ENCODE data around the gene EDA2R. TPM values are rescaled to one million over a fixed set of nuclear protein-coding genes. Genes with fewer than 3 reads are reported as not detected.

The EDA2R gene
- total and polyA plus RNA-seq, 2 of the 4 experiments (the other 2 are of a cell fraction), result 14.7 to 23.8 TPM

DNA sequence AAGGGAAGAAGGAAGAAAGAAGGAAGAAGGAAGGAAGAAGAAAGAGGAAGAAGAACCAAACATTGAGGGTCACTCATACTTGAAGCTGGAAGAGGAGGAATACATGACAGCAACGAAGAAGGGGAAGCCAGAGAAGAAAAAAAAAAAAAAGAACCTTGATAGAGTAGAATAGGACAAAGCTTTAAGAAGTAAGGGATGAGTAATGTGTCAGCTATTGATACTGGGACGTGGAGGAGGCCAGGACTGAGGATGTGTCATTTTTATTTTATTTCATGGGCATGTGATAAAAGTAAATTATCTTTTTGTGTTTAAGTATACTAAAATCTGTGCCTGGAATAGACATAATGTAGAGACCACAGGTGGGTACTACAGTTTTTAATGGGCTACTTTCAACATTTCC lies 6.4 kb downstream of the EDA2R start:
- H3K9me3 ChIP-seq (ENCODE audit: control insufficient read depth, insufficient read depth, low read length), result no peaks in the 10 kb centered on the region
- no peak overlapping the region for H4K8ac ChIP-seq (ENCODE audit: low read depth in 2 of 2, low read length in 2 of 2)
- H4K20me1 ChIP-seq (ENCODE audit: insufficient read depth, low read length), result peaks cover 3% of the 10 kb centered on the region; the same call in 1 of the 2 replicates
- H4K91ac ChIP-seq (ENCODE audit: insufficient read depth, low read depth, low read length), result no peak overlapping the region
- peaks cover 5% of the 10 kb centered on the region; the same call in 1 of the 2 replicates for H3K4me1 ChIP-seq (ENCODE audit: control insufficient read depth, insufficient read depth, low read length)
- H2BK120ac ChIP-seq (ENCODE audit: low read depth, low read length), result no peak overlapping the region
- no peak overlapping the region for H3K14ac ChIP-seq (replicated peaks; ENCODE audit: low read depth, low read length)
- no peak overlapping the region for H3K4me3 ChIP-seq (ENCODE audit: insufficient read depth, low read depth, low read length)
- H3K56ac ChIP-seq (ENCODE audit: extremely low read depth, insufficient read depth, low read length), result no peak overlapping the region
- H3K18ac ChIP-seq (ENCODE audit: low read depth, low read length), result peak overlapping the region; percentile 33; the same call in 1 of the 2 replicates
- H3K27ac ChIP-seq (ENCODE audit: insufficient read depth, low read length), result no peak overlapping the region
- ATAC-seq (ENCODE audit: low read depth) (no peak), DNase-seq (peak; percentile 28)
- H3K4ac ChIP-seq (ENCODE audit: low read depth, low read length), result no peak overlapping the region
- TF ChIP-seq SMC3 (IDR thresholded peaks at IDR 0.05; ENCODE audit: low read depth, low read length) (no peak), RFX5 (IDR thresholded peaks at IDR 0.05; ENCODE audit: low read depth, low read length) (no peak), POLR2A (IDR thresholded peaks at IDR 0.05; ENCODE audit: low read depth, low read length) (no peak), RCOR1 (IDR thresholded peaks at IDR 0.05; ENCODE audit: insufficient replicate concordance, low read length) (no peak), NFE2L2 (IDR thresholded peaks at IDR 0.05; ENCODE audit: low read depth, low read length) (no peak), RAD21 (IDR thresholded peaks at IDR 0.05; ENCODE audit: low read length) (no peak), FOS (IDR thresholded peaks at IDR 0.05; ENCODE audit: low read depth, low read length) (no peak), CEBPB (IDR thresholded peaks at IDR 0.05; ENCODE audit: low read depth, low read length) (no peak), MAZ (IDR thresholded peaks at IDR 0.05; ENCODE audit: borderline replicate concordance, low read depth, low read length) (no peak), MAFK (IDR thresholded peaks at IDR 0.05; ENCODE audit: low read depth, low read length) (no peak), BHLHE40 (IDR thresholded peaks at IDR 0.05; ENCODE audit: low read depth, low read length) (no peak), CHD1 (IDR thresholded peaks at IDR 0.05; ENCODE audit: low read depth, low read length) (no peak), MXI1 (IDR thresholded peaks at IDR 0.05; ENCODE audit: borderline replicate concordance, low read depth, low read length) (no peak)
- TF ChIP-seq, protein P1, sequence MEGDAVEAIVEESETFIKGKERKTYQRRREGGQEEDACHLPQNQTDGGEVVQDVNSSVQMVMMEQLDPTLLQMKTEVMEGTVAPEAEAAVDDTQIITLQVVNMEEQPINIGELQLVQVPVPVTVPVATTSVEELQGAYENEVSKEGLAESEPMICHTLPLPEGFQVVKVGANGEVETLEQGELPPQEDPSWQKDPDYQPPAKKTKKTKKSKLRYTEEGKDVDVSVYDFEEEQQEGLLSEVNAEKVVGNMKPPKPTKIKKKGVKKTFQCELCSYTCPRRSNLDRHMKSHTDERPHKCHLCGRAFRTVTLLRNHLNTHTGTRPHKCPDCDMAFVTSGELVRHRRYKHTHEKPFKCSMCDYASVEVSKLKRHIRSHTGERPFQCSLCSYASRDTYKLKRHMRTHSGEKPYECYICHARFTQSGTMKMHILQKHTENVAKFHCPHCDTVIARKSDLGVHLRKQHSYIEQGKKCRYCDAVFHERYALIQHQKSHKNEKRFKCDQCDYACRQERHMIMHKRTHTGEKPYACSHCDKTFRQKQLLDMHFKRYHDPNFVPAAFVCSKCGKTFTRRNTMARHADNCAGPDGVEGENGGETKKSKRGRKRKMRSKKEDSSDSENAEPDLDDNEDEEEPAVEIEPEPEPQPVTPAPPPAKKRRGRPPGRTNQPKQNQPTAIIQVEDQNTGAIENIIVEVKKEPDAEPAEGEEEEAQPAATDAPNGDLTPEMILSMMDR (conservative IDR thresholded peaks at IDR 0.05; ENCODE audit: low read depth, low read length), result no peak
- TF ChIP-seq, protein P2, sequence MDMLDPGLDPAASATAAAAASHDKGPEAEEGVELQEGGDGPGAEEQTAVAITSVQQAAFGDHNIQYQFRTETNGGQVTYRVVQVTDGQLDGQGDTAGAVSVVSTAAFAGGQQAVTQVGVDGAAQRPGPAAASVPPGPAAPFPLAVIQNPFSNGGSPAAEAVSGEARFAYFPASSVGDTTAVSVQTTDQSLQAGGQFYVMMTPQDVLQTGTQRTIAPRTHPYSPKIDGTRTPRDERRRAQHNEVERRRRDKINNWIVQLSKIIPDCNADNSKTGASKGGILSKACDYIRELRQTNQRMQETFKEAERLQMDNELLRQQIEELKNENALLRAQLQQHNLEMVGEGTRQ (IDR thresholded peaks at IDR 0.05; ENCODE audit: low read depth, low read length), result no peak
- TF ChIP-seq, protein P3, sequence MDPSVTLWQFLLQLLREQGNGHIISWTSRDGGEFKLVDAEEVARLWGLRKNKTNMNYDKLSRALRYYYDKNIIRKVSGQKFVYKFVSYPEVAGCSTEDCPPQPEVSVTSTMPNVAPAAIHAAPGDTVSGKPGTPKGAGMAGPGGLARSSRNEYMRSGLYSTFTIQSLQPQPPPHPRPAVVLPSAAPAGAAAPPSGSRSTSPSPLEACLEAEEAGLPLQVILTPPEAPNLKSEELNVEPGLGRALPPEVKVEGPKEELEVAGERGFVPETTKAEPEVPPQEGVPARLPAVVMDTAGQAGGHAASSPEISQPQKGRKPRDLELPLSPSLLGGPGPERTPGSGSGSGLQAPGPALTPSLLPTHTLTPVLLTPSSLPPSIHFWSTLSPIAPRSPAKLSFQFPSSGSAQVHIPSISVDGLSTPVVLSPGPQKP (IDR thresholded peaks at IDR 0.05; ENCODE audit: borderline replicate concordance, low read depth, low read length), result no peak
- no peaks in the 10 kb centered on the region for H3K36me3 ChIP-seq (ENCODE audit: control insufficient read depth, insufficient read depth, low read length)
- BruUV-seq (replicated peaks), result no TSS peak
- no peak overlapping the region for H2BK15ac ChIP-seq (ENCODE audit: low read depth, low read length)
- H4K5ac ChIP-seq (ENCODE audit: low read depth, low read length), result no peak overlapping the region
- CTCF ChIA-PET, result no interaction called here
- H3K4me2 ChIP-seq (ENCODE audit: low read depth, low read length), result no peak overlapping the region; the same call in 1 of the 2 replicates
- in situ Hi-C loops (cut with MboI; ENCODE audit: low sequenced_read_pairs), result no loop called here
- no peak overlapping the region for H2AK5ac ChIP-seq (ENCODE audit: low read depth, low read length)
- H3K79me1 ChIP-seq (ENCODE audit: low read depth in 1 of 2, low read length in 2 of 2), result peaks cover 0 to 3% of the 10 kb centered on the region in 2 experiments; a peak in 1 of 4 replicates
- intact Hi-C loops (cut with micrococcal nuclease), result no loop called here
- dilution Hi-C loops (cut with HindIII; ENCODE audit: low sequenced_read_pairs, unreplicated experiment), result no loop called here
- no peak overlapping the region for H2AK9ac ChIP-seq (replicated peaks; ENCODE audit: low read depth, low read length, poor library complexity)
- H3K9me1 ChIP-seq (ENCODE audit: insufficient read depth, low read length), result no peaks in the 10 kb centered on the region
- peak overlapping the region; percentile 57 for H2BK5ac ChIP-seq (ENCODE audit: low read depth, low read length, poor library complexity, severe bottlenecking)
- no peak overlapping the region for H3K23ac ChIP-seq (ENCODE audit: low read depth, low read length)
- no peak overlapping the region for H2AFZ ChIP-seq (replicated peaks; ENCODE audit: low read length, poor library complexity)
- WGBS, 2 experiments (ENCODE audit: extremely low coverage in 2 of 2, insufficient read length in 1 of 2), result 0% methylated on average over 1 of the region's 2 CpGs; no CpG with 5 or more reads in 1 of the 2 experiments
- H3K27me3 ChIP-seq (ENCODE audit: control insufficient read depth, insufficient read depth, low read length), result no peaks in the 10 kb centered on the region
- POLR2A ChIA-PET (ENCODE audit: unreplicated experiment), result no interaction called here
- H3K9ac ChIP-seq (ENCODE audit: low read depth, low read length), result no peak overlapping the region
- H2BK20ac ChIP-seq (ENCODE audit: low read depth, low read length), result no peak overlapping the region
